HEK293 (cell line): ENCODE results near the gene MORC4.

Experiments
- CTCF ChIA-PET: fragments of 350-600 bp; formaldehyde crosslinking; extraction: SDS; loops from one replicate; lab custom pipeline; 2021; ENCODE audit warnings: antibody characterized with exemption; lab: Yijun Ruan, JAX
- POLR2A ChIA-PET: fragments of 300-600 bp; formaldehyde crosslinking; extraction: SDS; loops from one replicate; lab custom pipeline; 2020; ENCODE audit warnings: antibody characterized with exemption, inconsistent platforms; lab: Yijun Ruan, JAX
- H3K27ac ChIP-seq: fragments of 200-500 bp; sonication (Bioruptor generic); 2 replicates; pipeline ENCODE4 v1.5.1; 2014; ENCODE audit warnings: low read depth, low read length, control low read depth, inconsistent platforms; ENCODE audit errors: extremely low read depth
- H3K36me3 ChIP-seq, 2 experiments: fragments of 200-500 bp in 1 of 2; sonication (Bioruptor generic) in 1 of 2; 1 replicate in 1 of 2; 2 replicates in 1 of 2; pipeline ENCODE4 v1.5.1; 2014 to 2017; ENCODE audit warnings: inconsistent platforms in 2 of 2, low read length in 2 of 2; ENCODE audit not compliant: control insufficient read depth in 2 of 2, insufficient read depth in 1 of 2
- H3K4me1 ChIP-seq: fragments of 200-500 bp; sonication (Bioruptor generic); 2 replicates; pipeline ENCODE4 v1.5.1; 2014; ENCODE audit warnings: mild to moderate bottlenecking, low read length, inconsistent platforms; ENCODE audit not compliant: control insufficient read depth, insufficient read depth
- H3K4me3 ChIP-seq: 2 replicates; pipeline ENCODE4 v1.5.1; 2011; ENCODE audit warnings: low read depth, mild to moderate bottlenecking, control low read depth, low read length, moderate library complexity
- H3K9me3 ChIP-seq: fragments of 200-500 bp; sonication (Bioruptor generic); 2 replicates; pipeline ENCODE4 v1.5.1; 2014; ENCODE audit warnings: low read depth, low read length, inconsistent platforms; ENCODE audit not compliant: control insufficient read depth, insufficient read depth
- MYNN ChIP-seq: fragments of 450-650 bp; formaldehyde crosslinking; IDR thresholded peaks from 2 replicates; pipeline ENCODE4 v1.5.1; 2016; ENCODE audit warnings: missing biosample characterization, missing genetic modification characterization, borderline replicate concordance
- WT1 ChIP-seq: fragments of 450-650 bp; formaldehyde crosslinking; IDR thresholded peaks from 2 replicates; pipeline ENCODE4 v1.5.1; 2016; ENCODE audit warnings: missing biosample characterization, missing genetic modification characterization
- ZBTB1 ChIP-seq: fragments of 450-650 bp; formaldehyde crosslinking; IDR thresholded peaks from 2 replicates; pipeline ENCODE4 v1.5.1; 2016; ENCODE audit warnings: missing biosample characterization, missing genetic modification characterization
- ZBTB21 ChIP-seq: fragments of 450-650 bp; formaldehyde crosslinking; IDR thresholded peaks from 2 replicates; pipeline ENCODE4 v1.5.1; 2017; ENCODE audit warnings: missing biosample characterization, missing genetic modification characterization
- ZFP3 ChIP-seq: fragments of 450-650 bp; formaldehyde crosslinking; IDR thresholded peaks from 2 replicates; pipeline ENCODE4 v1.5.1; 2016; ENCODE audit warnings: low read depth, missing biosample characterization, missing genetic modification characterization
- ZNF121 ChIP-seq: fragments of 450-650 bp; formaldehyde crosslinking; IDR thresholded peaks from 2 replicates; pipeline ENCODE4 v1.5.1; 2016; ENCODE audit warnings: missing biosample characterization, missing genetic modification characterization
- ZNF138 ChIP-seq: fragments of 450-650 bp; formaldehyde crosslinking; IDR thresholded peaks from 2 replicates; pipeline ENCODE4 v1.5.1; 2016; ENCODE audit warnings: missing biosample characterization, missing genetic modification characterization, borderline replicate concordance
- ZNF184 ChIP-seq: fragments of 450-650 bp; IDR thresholded peaks from 2 replicates; pipeline ENCODE4 v1.5.1; 2018; ENCODE audit warnings: missing biosample characterization, mild to moderate bottlenecking, missing genetic modification characterization
- ZNF416 ChIP-seq: fragments of 450-650 bp; formaldehyde crosslinking; IDR thresholded peaks from 2 replicates; pipeline ENCODE4 v1.5.1; 2016; ENCODE audit warnings: missing biosample characterization, missing genetic modification characterization
- ZNF48 ChIP-seq: fragments of 450-650 bp; formaldehyde crosslinking; IDR thresholded peaks from 2 replicates; pipeline ENCODE4 v1.5.1; 2016; ENCODE audit warnings: missing biosample characterization, missing genetic modification characterization
- ZNF561 ChIP-seq: fragments of 450-650 bp; IDR thresholded peaks from 2 replicates; pipeline ENCODE4 v1.5.1; 2018; ENCODE audit warnings: missing biosample characterization, missing genetic modification characterization, borderline replicate concordance
- ZNF76 ChIP-seq: fragments of 450-650 bp; formaldehyde crosslinking; IDR thresholded peaks from 2 replicates; pipeline ENCODE4; 2016; ENCODE audit warnings: low read depth, missing biosample characterization, missing genetic modification characterization, borderline replicate concordance
- TF ChIP-seq, protein P1 (sequence below): fragments of 450-650 bp; formaldehyde crosslinking; conservative IDR thresholded peaks from 2 replicates; pipeline ENCODE4 v1.5.1; 2016; ENCODE audit warnings: low read depth, missing biosample characterization, missing genetic modification characterization
- TF ChIP-seq, protein P2 (sequence below): fragments of 450-650 bp; formaldehyde crosslinking; IDR thresholded peaks from 2 replicates; pipeline ENCODE4 v1.5.0; 2017; ENCODE audit warnings: missing biosample characterization, missing genetic modification characterization, borderline replicate concordance
- TF ChIP-seq, protein P3 (sequence below): fragments of 450-650 bp; formaldehyde crosslinking; IDR thresholded peaks from 2 replicates; pipeline ENCODE4 v1.5.1; 2016; ENCODE audit warnings: missing biosample characterization, missing genetic modification characterization
- TF ChIP-seq, protein P4 (sequence below): fragments of 450-650 bp; formaldehyde crosslinking; IDR thresholded peaks from 2 replicates; pipeline ENCODE4 v1.5.1; 2016; ENCODE audit warnings: missing biosample characterization, missing genetic modification characterization

MORC4 gene

DNA sequence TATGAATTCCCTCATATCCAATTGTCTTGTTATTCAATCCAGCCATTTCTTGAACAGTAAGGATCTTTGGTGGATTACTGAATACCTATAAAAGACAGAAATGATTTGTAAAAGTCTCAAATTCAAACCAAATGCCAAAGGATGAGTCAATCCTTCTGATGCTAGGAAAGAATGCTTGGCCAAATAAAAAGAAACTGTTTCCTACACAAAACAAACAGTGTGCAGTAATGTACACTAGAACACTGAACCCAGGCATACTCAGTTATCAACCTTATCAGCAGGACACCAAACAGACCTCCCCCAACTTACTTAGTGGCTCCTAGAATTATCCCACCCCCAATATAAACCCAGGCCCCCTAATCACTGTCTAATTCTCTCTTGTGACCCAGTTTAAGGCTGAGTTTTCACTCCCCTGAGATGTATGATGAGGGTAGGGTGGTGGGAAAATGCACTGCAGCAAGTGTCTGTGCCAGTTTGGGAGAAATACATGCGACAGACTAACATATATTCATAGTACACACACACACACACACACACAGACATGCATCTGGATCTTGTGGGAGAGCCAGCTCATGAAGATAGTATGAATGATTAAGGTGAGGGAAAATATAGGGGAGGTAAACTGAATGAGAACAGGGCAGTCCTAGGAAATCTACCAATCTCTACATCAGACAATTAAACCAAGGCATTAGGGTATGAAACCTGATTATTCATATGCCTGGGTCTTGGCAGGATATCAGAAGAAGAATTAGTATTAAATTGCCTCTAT, 44.8 kb downstream of the MORC4 start:
- TF ChIP-seq MYNN (tag by site-specific recombination) (no peak), ZBTB1 (tag by site-specific recombination) (no peak), ZNF184 (tag by site-specific recombination) (no peak), ZNF48 (no peak), ZNF416 (tag by site-specific recombination) (no peak), ZNF561 (tag by site-specific recombination) (no peak), ZNF121 (no peak), ZFP3 (tag by site-specific recombination) (no peak), WT1 (tag by site-specific recombination) (no peak), ZNF76 (tag by site-specific recombination) (no peak), ZNF138 (tag by site-specific recombination) (no peak), ZBTB21 (no peak)
- TF ChIP-seq, protein P1, sequence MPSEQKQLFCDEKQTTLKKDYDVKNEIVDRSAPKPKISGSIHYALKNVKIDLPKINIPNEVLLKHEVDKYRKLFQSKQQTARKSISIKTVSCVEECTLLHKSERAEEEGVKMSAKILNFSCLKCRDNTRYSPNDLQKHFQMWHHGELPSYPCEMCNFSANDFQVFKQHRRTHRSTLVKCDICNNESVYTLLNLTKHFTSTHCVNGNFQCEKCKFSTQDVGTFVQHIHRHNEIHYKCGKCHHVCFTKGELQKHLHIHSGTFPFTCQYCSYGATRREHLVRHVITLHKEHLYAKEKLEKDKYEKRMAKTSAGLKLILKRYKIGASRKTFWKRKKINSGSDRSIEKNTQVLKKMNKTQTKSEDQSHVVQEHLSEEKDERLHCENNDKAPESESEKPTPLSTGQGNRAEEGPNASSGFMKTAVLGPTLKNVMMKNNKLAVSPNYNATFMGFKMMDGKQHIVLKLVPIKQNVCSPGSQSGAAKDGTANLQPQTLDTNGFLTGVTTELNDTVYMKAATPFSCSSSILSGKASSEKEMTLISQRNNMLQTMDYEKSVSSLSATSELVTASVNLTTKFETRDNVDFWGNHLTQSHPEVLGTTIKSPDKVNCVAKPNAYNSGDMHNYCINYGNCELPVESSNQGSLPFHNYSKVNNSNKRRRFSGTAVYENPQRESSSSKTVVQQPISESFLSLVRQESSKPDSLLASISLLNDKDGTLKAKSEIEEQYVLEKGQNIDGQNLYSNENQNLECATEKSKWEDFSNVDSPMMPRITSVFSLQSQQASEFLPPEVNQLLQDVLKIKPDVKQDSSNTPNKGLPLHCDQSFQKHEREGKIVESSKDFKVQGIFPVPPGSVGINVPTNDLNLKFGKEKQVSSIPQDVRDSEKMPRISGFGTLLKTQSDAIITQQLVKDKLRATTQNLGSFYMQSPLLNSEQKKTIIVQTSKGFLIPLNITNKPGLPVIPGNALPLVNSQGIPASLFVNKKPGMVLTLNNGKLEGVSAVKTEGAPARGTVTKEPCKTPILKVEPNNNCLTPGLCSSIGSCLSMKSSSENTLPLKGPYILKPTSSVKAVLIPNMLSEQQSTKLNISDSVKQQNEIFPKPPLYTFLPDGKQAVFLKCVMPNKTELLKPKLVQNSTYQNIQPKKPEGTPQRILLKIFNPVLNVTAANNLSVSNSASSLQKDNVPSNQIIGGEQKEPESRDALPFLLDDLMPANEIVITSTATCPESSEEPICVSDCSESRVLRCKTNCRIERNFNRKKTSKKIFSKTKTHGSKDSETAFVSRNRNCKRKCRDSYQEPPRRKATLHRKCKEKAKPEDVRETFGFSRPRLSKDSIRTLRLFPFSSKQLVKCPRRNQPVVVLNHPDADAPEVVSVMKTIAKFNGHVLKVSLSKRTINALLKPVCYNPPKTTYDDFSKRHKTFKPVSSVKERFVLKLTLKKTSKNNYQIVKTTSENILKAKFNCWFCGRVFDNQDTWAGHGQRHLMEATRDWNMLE, result no peak
- TF ChIP-seq, protein P2, sequence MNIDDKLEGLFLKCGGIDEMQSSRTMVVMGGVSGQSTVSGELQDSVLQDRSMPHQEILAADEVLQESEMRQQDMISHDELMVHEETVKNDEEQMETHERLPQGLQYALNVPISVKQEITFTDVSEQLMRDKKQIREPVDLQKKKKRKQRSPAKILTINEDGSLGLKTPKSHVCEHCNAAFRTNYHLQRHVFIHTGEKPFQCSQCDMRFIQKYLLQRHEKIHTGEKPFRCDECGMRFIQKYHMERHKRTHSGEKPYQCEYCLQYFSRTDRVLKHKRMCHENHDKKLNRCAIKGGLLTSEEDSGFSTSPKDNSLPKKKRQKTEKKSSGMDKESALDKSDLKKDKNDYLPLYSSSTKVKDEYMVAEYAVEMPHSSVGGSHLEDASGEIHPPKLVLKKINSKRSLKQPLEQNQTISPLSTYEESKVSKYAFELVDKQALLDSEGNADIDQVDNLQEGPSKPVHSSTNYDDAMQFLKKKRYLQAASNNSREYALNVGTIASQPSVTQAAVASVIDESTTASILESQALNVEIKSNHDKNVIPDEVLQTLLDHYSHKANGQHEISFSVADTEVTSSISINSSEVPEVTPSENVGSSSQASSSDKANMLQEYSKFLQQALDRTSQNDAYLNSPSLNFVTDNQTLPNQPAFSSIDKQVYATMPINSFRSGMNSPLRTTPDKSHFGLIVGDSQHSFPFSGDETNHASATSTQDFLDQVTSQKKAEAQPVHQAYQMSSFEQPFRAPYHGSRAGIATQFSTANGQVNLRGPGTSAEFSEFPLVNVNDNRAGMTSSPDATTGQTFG (tag by site-specific recombination), result no peak
- TF ChIP-seq, protein P3, sequence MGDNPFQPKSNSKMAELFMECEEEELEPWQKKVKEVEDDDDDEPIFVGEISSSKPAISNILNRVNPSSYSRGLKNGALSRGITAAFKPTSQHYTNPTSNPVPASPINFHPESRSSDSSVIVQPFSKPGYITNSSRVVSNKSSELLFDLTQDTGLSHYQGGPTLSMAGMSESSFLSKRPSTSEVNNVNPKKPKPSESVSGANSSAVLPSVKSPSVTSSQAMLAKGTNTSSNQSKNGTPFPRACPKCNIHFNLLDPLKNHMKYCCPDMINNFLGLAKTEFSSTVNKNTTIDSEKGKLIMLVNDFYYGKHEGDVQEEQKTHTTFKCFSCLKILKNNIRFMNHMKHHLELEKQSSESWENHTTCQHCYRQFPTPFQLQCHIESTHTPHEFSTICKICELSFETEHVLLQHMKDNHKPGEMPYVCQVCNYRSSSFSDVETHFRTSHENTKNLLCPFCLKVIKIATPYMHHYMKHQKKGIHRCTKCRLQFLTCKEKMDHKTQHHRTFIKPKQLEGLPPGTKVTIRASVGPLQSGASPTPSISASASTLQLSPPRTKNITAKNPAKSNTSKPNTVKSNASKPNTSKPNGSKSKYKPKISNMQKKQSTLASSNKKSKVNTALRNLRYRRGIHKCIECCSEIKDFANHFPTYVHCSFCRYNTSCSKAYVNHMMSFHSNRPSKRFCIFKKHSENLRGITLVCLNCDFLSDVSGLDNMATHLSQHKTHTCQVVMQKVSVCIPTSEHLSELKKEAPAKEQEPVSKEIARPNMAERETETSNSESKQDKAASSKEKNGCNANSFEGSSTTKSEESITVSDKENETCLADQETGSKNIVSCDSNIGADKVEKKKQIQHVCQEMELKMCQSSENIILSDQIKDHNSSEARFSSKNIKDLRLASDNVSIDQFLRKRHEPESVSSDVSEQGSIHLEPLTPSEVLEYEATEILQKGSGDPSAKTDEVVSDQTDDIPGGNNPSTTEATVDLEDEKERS, result no peak
- TF ChIP-seq, protein P4, sequence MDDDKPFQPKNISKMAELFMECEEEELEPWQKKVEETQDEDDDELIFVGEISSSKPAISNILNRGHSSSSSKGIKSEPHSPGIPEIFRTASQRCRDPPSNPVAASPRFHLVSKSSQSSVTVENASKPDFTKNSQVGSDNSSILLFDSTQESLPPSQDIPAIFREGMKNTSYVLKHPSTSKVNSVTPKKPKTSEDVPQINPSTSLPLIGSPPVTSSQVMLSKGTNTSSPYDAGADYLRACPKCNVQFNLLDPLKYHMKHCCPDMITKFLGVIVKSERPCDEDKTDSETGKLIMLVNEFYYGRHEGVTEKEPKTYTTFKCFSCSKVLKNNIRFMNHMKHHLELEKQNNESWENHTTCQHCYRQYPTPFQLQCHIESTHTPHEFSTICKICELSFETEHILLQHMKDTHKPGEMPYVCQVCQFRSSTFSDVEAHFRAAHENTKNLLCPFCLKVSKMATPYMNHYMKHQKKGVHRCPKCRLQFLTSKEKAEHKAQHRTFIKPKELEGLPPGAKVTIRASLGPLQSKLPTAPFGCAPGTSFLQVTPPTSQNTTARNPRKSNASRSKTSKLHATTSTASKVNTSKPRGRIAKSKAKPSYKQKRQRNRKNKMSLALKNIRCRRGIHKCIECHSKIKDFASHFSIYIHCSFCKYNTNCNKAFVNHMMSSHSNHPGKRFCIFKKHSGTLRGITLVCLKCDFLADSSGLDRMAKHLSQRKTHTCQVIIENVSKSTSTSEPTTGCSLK, result no peak
- POLR2A ChIA-PET, result no interaction called here
- Histone ChIP-seq H3K9me3 (no peaks in the 10 kb centered on the region), H3K27ac (no peak overlapping the region), H3K4me1 (no peaks in the 10 kb centered on the region), H3K4me3 (no peak overlapping the region), H3K36me3 (peaks cover 32 to 74% of the 10 kb centered on the region in 2 experiments)
- CTCF ChIA-PET, result interaction anchor here (0.6 to 2.5 kb wide), 3 partner anchors 8 to 61 kb away, joined by 3 to 7 read pairs (median 3); no protein-coding TSS in a partner anchor
